Right lobe of liver (tissue), 6 donors: Measurements from ENCODE around the gene CPSF3. TPM values are rescaled to one million over a fixed set of nuclear protein-coding genes. Genes with fewer than 3 reads are reported as not detected.

Source experiments
- ATAC-seq, 4 donors: fragments of 200-7000 bp; cut with Tn5 transposase; one replicate each; pipeline ENCODE4 v1.9.1; 2020; ENCODE audit warnings: mild to moderate bottlenecking in 4 of 4, moderate library complexity in 4 of 4
- DNase-seq, 3 donors: peaks; one replicate each; pipeline ENCODE4 v3.0.0-alpha.2; 2020
- H3K27ac ChIP-seq, 3 donors: fragments of 200-600 bp; one replicate each; pipeline ENCODE4 v1.8.0; 2022
- H3K27me3 ChIP-seq, 2 donors: fragments of 200-600 bp; one replicate each; pipeline ENCODE4 v1.8.0; 2022
- H3K36me3 ChIP-seq, 4 donors: fragments of 200-600 bp; sonication (generic) in 1 of 4; one replicate each; pipeline versions ENCODE4 v1.5.1 to v1.8.0; 2017 to 2022; ENCODE audit warnings: control low read depth in 1 of 4
- H3K4me1 ChIP-seq, 4 donors: fragments of 200-600 bp; sonication (generic) in 1 of 4; one replicate each; pipeline versions ENCODE4 v1.5.1 to v1.8.0; 2017 to 2022; ENCODE audit warnings: control low read depth in 1 of 4
- H3K4me3 ChIP-seq, 3 donors: fragments of 200-600 bp; one replicate each; pipeline ENCODE4 v1.8.0; 2022
- H3K9me3 ChIP-seq, 4 donors: fragments of 200-600 bp; sonication (generic) in 1 of 4; one replicate each; pipeline versions ENCODE4 v1.5.1 to v1.8.0; 2017 to 2022; ENCODE audit warnings: control low read depth in 1 of 4
- CTCF ChIP-seq, 4 donors: fragments of 200-600 bp in 3 of 4; fragments of 450-650 bp in 1 of 4; IDR thresholded peaks; one replicate each; pipeline versions ENCODE4 v1.5.1 to v1.8.0; 2016 to 2022; ENCODE audit warnings: antibody characterized with exemption in 4 of 4, mild to moderate bottlenecking in 2 of 4
- POLR2A ChIP-seq: fragments of 450-650 bp; IDR thresholded peaks from one replicate; pipeline ENCODE4 v1.6.1; 2017; ENCODE audit warnings: antibody characterized with exemption, mild to moderate bottlenecking
- WGBS: methylation state at CpG from one replicate; pipeline ENCODE4 v1.1.6; 2018; ENCODE audit warnings: low coverage, low lambda C conversion rate; ENCODE audit not compliant: insufficient coverage; ENCODE audit errors: missing lambda C conversion rate; 5-methylcytosine and 5-hydroxymethylcytosine counted together
- intact Hi-C, 2 donors: fragments of 100-400 bp; cut with DNase I; formaldehyde crosslinking; loops; one replicate each; pipeline versions ENCODE4 v1.11.2 to v1.14.1; 2022
- total RNA-seq, 6 experiments: library from RNA; depleted of rRNA in 2 of 6; stranded (reverse); fragments of >200 nt in 2 of 6; fragmentation: NEBNext Ultra II Directional in 3 of 6; extraction: Animal tissue kit (Norgen Biotek cat#: 25700) in 3 of 6; gene quantifications; one replicate each; pipeline versions ENCODE4 v1.1.0 to v1.2.4, GENCODE V29; 2016 to 2023
- donor health status: DM: no; HTN: yes; CAD: no.
- donor health status: DM: no; HTN: no; CAD: no.
- donor health status: DM: no; HTN: no; CAD: no.
- donor health status: DM: no; HTN: yes; CAD: no.
- donor health status: DM: no; HTN: yes; CAD: no.

CPSF3 gene
- total RNA-seq, 6 experiments from 2014 or later = 10.6 to 21.2 (median 11.7) TPM

- no peak for ATAC-seq
- H3K27me3 ChIP-seq = no peaks in the 10 kb centered on the region
- no peak overlapping the region for H3K27ac ChIP-seq
- DNase-seq = no peak
- peaks cover 0 to 55% (median 6%) of the 10 kb centered on the region in 4 donors for H3K36me3 ChIP-seq
- no peaks in the 10 kb centered on the region for H3K9me3 ChIP-seq
- H3K4me3 ChIP-seq = no peak overlapping the region
- intact Hi-C loops = no loop called here
- no peaks in the 10 kb centered on the region for H3K4me1 ChIP-seq
- no peak for TF ChIP-seq CTCF (IDR thresholded peaks at IDR 0.05)
- 69% methylated on average over 2 of the region's 2 CpGs for WGBS
Measured at GRCh38 chr2:9430316-9431293, 7.2 kb downstream of the CPSF3 start.

GRCh38 chr2:9434489-9434888 is 11.0 kb downstream of the CPSF3 start:
- ATAC-seq (no peak), DNase-seq (no peak)
- H3K27ac ChIP-seq = no peak overlapping the region
- intact Hi-C loops = no loop called here
- no peak overlapping the region for H3K4me3 ChIP-seq
- no peaks in the 10 kb centered on the region for H3K27me3 ChIP-seq
- peaks cover 0 to 83% (median 15%) of the 10 kb centered on the region in 4 donors for H3K36me3 ChIP-seq
- no peaks in the 10 kb centered on the region for H3K9me3 ChIP-seq
- no peak for TF ChIP-seq CTCF (IDR thresholded peaks at IDR 0.05)
- no peak for TF ChIP-seq POLR2A
- no peaks in the 10 kb centered on the region for H3K4me1 ChIP-seq
- WGBS = 87% methylated on average over 2 of the region's 2 CpGs

- TF ChIP-seq CTCF (IDR thresholded peaks at IDR 0.05) (no peak), POLR2A (no peak)
Measured at GRCh38 chr2:9439536-9439935, 16.1 kb downstream of the CPSF3 start.

GRCh38 chr2:9440058-9440727 is 16.7 kb downstream of the CPSF3 start:
- Histone ChIP-seq H3K9me3 (no peaks in the 10 kb centered on the region), H3K36me3 (peaks cover 0 to 82% (median 20%) of the 10 kb centered on the region in 4 donors), H3K27me3 (no peaks in the 10 kb centered on the region), H3K4me3 (no peak overlapping the region), H3K4me1 (no peaks in the 10 kb centered on the region), H3K27ac (no peak overlapping the region)
- WGBS = 94% methylated on average over 1 of the region's 1 CpG
- ATAC-seq = no peak
- intact Hi-C loops = no loop called here
- no peak for DNase-seq
- TF ChIP-seq CTCF (IDR thresholded peaks at IDR 0.05) (no peak), POLR2A (no peak)

More at GRCh38 chr2:9439536-9439935, 16.1 kb downstream of the CPSF3 start:
- DNase-seq = no peak
- Histone ChIP-seq H3K4me3 (no peak overlapping the region), H3K9me3 (no peaks in the 10 kb centered on the region), H3K4me1 (no peaks in the 10 kb centered on the region), H3K27ac (no peak overlapping the region), H3K27me3 (no peaks in the 10 kb centered on the region), H3K36me3 (peaks cover 0 to 78% (median 20%) of the 10 kb centered on the region in 4 donors)
- ATAC-seq = no peak
- intact Hi-C loops = no loop called here
- 100% methylated on average over 1 of the region's 1 CpG for WGBS
